Keratinocyte (primary cell): ENCODE data around the gene ZNF836.

Source experiments
- CTCF ChIP-seq, 3 experiments: IDR thresholded peaks in 1 of 3; conservative IDR thresholded peaks in 1 of 3; optimal IDR thresholded peaks in 1 of 3; 2 replicates in 2 of 3; 3 replicates in 1 of 3; pipeline versions ENCODE3 to v1.5.1; 2011; ENCODE audit warnings: low read length in 3 of 3, mild to moderate bottlenecking in 3 of 3, moderate library complexity in 2 of 3, control low read depth in 1 of 3, inconsistent platforms in 1 of 3; ENCODE audit not compliant: insufficient read depth in 2 of 3; ENCODE audit errors: extremely low read depth in 1 of 3
- EZH2 ChIP-seq: IDR thresholded peaks from one replicate; pipeline ENCODE4 v1.6.1; 2012; ENCODE audit warnings: inconsistent platforms, mild to moderate bottlenecking, low read length, moderate library complexity

GRCh38 chr19:52148256-52148655 is 23.2 kb downstream of the ZNF836 start:
- TF ChIP-seq CTCF (optimal IDR thresholded peaks at IDR 0.05 in 1 of 3, IDR thresholded peaks at IDR 0.05 in 1 of 3, conservative IDR thresholded peaks at IDR 0.05 in 1 of 3; ENCODE audit: extremely low read depth in 1 of 3, insufficient read depth in 2 of 3, low read length in 3 of 3) = no peak
- no peak for TF ChIP-seq EZH2
